Activated CD8-positive, alpha-beta T cell treated with anti-CD3 and anti-CD28 coated beads, Interleukin-2, amount 10 ng/mL, durations not matched to agents 7 days and 5 days (primary cell): ENCODE data around the gene UBASH3A. TPM values are rescaled to one million over a fixed set of nuclear protein-coding genes. Genes with fewer than 3 reads are reported as not detected.
A peak's percentile ranks its signal among the peaks of the same experiment; 100 is the strongest.

Experiments used
- ATAC-seq: fragments of 150-1000 bp; cut with Tn5 transposase; one replicate; pipeline ENCODE4 v1.10.0; 2021; ENCODE audit warnings: moderate library complexity
- CTCF ChIA-PET: fragments of 350-600 bp; sonication (Branson Sonifier 250); formaldehyde crosslinking; loops from one replicate; lab custom pipeline; 2021; ENCODE audit warnings: antibody characterized with exemption; lab: Charles Lee
- POLR2A ChIA-PET: fragments of 350-600 bp; sonication (Branson Sonifier 250); formaldehyde crosslinking; loops from one replicate; lab custom pipeline; 2021; ENCODE audit warnings: antibody characterized with exemption; lab: Charles Lee
- DNase-seq: peaks from one replicate; pipeline ENCODE4 v3.0.0-alpha.2; 2020
- H3K27ac Mint-ChIP-seq: one replicate; pipeline ENCODE4 v1.8.0; 2021; ENCODE audit warnings: mild to moderate bottlenecking, mixed read lengths
- H3K27me3 Mint-ChIP-seq: one replicate; pipeline ENCODE4 v1.8.0; 2021; ENCODE audit warnings: low read depth, mixed read lengths
- H3K36me3 Mint-ChIP-seq: one replicate; pipeline ENCODE4 v1.8.0; 2021; ENCODE audit warnings: low read depth, mixed read lengths
- H3K4me1 Mint-ChIP-seq: one replicate; pipeline ENCODE4 v1.8.0; 2021; ENCODE audit warnings: low read depth, mixed read lengths
- H3K4me3 Mint-ChIP-seq: one replicate; pipeline ENCODE4 v1.8.0; 2021; ENCODE audit warnings: mild to moderate bottlenecking, mixed read lengths
- H3K9me3 Mint-ChIP-seq: one replicate; pipeline ENCODE4 v1.8.0; 2022; ENCODE audit warnings: mixed read lengths; ENCODE audit not compliant: insufficient read depth
- total RNA-seq, 2 experiments: library from RNA; stranded (reverse); gene quantifications; one replicate each; pipeline ENCODE4 v1.2.3, GENCODE V29; 2021

Gene UBASH3A
- total RNA-seq, 2 experiments from 2014 or later, result 68.7 to 74.0 TPM

DNA sequence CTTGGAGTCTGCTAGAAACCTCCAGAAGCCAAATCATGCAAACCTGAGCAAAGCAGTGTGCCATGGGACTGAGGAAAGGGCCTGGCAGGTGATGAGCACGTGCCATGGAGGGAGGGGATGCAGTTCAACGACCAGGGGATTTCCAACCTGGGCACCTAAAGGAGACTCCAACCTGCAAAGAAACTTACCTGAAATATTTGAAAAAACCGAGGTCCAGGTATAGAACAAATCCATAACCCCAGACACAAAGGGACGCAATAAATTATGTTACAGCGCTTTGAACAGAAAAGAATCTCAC lies 8.9 kb downstream of the UBASH3A start:
- ATAC-seq (no peak), DNase-seq (no peak)
- no peaks in the 10 kb centered on the region for H3K9me3 Mint-ChIP-seq
- H3K27me3 Mint-ChIP-seq, result no peaks in the 10 kb centered on the region
- peaks cover 73% of the 10 kb centered on the region for H3K4me1 Mint-ChIP-seq
- POLR2A ChIA-PET, result interaction anchor here (1.4 kb wide), 1 partner anchor 29 kb away, joined by 4 read pairs; no protein-coding TSS in a partner anchor
- H3K27ac Mint-ChIP-seq, result peak overlapping the region; percentile 36
- CTCF ChIA-PET, result no interaction called here
- peaks cover 58% of the 10 kb centered on the region for H3K36me3 Mint-ChIP-seq
- no peak overlapping the region for H3K4me3 Mint-ChIP-seq

DNA sequence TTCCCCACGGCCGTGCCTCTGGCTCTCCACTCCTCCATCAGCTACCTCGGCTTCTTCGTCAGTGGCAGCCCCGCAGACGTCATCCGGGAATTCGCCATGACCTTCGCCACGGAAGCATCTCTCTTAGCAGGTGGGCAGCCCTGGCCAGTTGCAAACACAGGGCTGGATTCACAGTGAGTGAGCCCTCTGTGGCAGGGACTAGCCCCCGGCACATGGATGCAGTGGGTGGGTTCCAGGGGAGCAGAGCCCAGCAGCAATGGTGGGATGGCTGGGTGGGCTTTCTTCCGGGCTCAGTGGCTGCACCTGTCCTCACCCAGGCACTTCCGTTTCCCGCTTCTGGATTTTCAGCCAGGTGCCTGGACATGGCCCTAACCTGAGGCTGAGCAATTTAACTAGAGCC lies 9.4 kb downstream of the UBASH3A start:
- peak overlapping the region; percentile 95 for H3K27ac Mint-ChIP-seq
- no peaks in the 10 kb centered on the region for H3K27me3 Mint-ChIP-seq
- ChIA-PET POLR2A (interaction anchor here (0.7 to 9.3 kb wide), 4 partner anchors 9 to 36 kb away, joined by 3 to 97 read pairs (median 4); partner anchors contain the start of gene UBASH3A), CTCF (interaction anchor here (1.3 kb wide), 1 partner anchor 9 kb away, joined by 5 read pairs; the partner anchor contains the start of gene UBASH3A)
- H3K9me3 Mint-ChIP-seq, result no peaks in the 10 kb centered on the region
- H3K4me3 Mint-ChIP-seq, result no peak overlapping the region
- peaks cover 57% of the 10 kb centered on the region for H3K36me3 Mint-ChIP-seq
- ATAC-seq (no peak), DNase-seq (no peak)
- H3K4me1 Mint-ChIP-seq, result peaks cover 70% of the 10 kb centered on the region

DNA sequence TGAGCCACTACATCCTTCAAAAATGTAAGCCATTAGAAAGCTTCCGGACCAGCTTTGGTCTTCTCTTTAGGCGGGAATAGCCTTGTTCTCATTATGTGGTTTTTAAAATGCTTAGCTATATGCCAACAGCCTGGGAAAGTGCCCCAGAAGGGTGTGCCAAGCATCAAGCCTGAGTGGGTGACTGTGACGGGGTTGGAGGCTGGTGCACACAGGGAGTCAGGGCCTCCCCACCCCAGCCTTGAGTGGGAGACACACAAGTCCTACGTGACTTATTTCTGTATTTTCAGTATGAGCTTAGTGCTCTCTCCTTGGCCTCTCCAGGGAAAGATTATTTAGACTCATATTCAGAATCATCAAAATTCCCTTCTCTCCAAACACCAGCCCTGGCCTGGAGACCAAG lies 9.8 kb downstream of the UBASH3A start:
- ChIA-PET CTCF (interaction anchor here (1.3 kb wide), 1 partner anchor 9 kb away, joined by 5 read pairs; the partner anchor contains the start of gene UBASH3A), POLR2A (interaction anchor here (0.7 to 9.3 kb wide), 4 partner anchors 9 to 35 kb away, joined by 3 to 97 read pairs (median 4); partner anchors contain the start of gene UBASH3A)
- H3K27me3 Mint-ChIP-seq, result no peaks in the 10 kb centered on the region
- peaks cover 58% of the 10 kb centered on the region for H3K36me3 Mint-ChIP-seq
- no peak for DNase-seq
- no peak overlapping the region for H3K4me3 Mint-ChIP-seq
- ATAC-seq, result no peak
- H3K27ac Mint-ChIP-seq, result peak overlapping the region; percentile 95
- H3K9me3 Mint-ChIP-seq, result no peaks in the 10 kb centered on the region
- peaks cover 70% of the 10 kb centered on the region for H3K4me1 Mint-ChIP-seq

DNA sequence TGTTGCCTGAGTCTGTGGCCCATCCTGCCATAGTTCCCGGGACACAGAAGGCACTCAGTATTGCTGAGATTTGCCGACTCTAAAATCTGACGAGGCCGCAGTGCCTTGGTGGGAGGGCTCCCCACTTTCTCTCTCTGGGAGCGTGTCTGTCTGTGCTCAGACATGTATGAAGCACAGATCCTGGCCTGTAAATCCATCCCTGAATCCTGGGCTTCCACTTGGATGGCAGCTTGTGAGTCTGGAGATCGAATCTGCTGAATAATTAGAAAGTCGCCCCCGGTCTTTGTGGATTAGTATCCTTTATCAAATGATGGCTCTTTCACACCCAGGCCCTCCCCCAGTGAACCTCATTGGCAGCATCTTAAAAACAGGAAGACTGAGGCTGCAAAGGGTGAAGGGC lies 10.4 kb downstream of the UBASH3A start:
- H3K36me3 Mint-ChIP-seq, result peaks cover 64% of the 10 kb centered on the region
- peaks cover 73% of the 10 kb centered on the region for H3K4me1 Mint-ChIP-seq
- ATAC-seq, result no peak

DNA sequence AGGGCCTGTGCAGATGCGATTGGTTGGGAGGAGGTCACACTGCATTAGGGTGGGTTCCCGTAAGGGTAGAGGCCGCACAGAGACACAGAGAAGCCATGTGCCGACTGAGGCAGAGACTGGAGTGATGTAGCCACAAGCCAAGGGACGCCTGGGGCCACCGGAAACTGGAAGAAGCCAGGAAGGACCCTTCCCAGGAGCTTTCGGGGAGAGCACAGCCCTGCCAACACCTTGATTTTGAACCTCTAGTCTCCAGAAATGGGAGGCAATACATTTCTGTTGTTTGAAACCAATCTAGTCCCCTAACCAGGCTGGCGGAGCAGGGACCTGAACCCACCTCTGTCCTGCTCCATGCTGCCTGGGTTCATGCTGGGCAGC lies 10.8 kb downstream of the UBASH3A start:
- H3K9me3 Mint-ChIP-seq, result peaks cover 8% of the 10 kb centered on the region
- H3K27ac Mint-ChIP-seq, result peak overlapping the region; percentile 95
- H3K4me3 Mint-ChIP-seq, result peak overlapping the region; percentile 67
- DNase-seq, result no peak
- POLR2A ChIA-PET, result interaction anchor here (2.8 to 9.3 kb wide), 2 partner anchors 10 to 11 kb away, joined by 13 to 97 read pairs; partner anchors contain the start of gene UBASH3A
- ATAC-seq, result no peak
- no peaks in the 10 kb centered on the region for H3K27me3 Mint-ChIP-seq
- CTCF ChIA-PET, result no interaction called here
- H3K36me3 Mint-ChIP-seq, result peaks cover 69% of the 10 kb centered on the region
- H3K4me1 Mint-ChIP-seq, result peaks cover 73% of the 10 kb centered on the region

More for the DNA sequence above, 10.4 kb downstream of the UBASH3A start:
- CTCF ChIA-PET, result interaction anchor here (1.3 kb wide), 1 partner anchor 10 kb away, joined by 5 read pairs; the partner anchor contains the start of gene UBASH3A
- POLR2A ChIA-PET, result interaction anchor here (9.3 kb wide), 1 partner anchor 10 kb away, joined by 97 read pairs; the partner anchor contains the start of gene UBASH3A
- peak overlapping the region; percentile 10 for H3K4me3 Mint-ChIP-seq
- no peak for DNase-seq
- peak overlapping the region; percentile 95 for H3K27ac Mint-ChIP-seq
- H3K27me3 Mint-ChIP-seq, result no peaks in the 10 kb centered on the region
- H3K9me3 Mint-ChIP-seq, result peaks cover 4% of the 10 kb centered on the region

DNA sequence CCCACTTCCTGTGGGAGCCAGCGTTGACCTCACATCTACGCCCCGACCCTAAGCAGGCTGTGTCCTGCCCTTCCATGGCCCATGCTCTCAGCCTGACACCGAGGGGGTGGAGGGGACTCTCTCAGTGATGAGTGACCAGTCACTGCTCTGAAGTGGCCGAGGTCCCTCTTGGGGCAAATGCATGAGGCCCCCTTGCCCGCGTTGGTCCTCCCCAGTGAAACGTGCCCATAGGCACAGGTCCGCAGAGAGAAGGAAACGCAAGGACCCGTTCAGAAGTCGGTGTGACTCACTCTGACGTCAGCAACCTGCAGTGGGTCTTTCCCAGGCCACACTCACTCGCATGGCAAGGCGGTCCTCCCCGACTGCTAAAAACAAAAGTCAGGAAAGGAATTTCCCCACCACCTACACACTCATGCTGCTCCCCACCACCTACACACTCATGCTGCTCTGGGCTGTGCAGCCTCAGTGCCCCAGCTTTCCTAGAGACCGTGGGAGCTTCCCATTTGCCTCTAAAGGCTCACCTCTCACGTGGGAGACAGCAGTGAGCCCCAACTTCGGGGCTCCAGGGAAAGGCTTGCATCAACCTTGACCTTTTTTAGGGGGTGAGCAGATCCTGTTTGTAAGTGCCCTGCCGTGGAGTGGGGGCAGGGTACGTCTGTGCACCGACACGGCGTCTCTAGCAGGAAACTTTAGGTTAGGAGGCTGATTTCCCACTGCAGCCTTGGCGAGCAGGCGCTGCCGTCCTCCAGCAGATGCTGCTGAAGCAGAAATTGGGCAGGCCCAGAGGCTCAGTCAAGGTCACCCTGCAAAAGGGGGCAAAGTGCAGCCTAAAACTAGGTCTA lies 11.4 kb downstream of the UBASH3A start:
- DNase-seq (peak; percentile 89), ATAC-seq (peak; percentile 86)
- H3K27me3 Mint-ChIP-seq, result no peaks in the 10 kb centered on the region
- H3K4me3 Mint-ChIP-seq, result peak overlapping the region; percentile 67
- peaks cover 9% of the 10 kb centered on the region for H3K9me3 Mint-ChIP-seq
- H3K36me3 Mint-ChIP-seq, result peaks cover 75% of the 10 kb centered on the region
- CTCF ChIA-PET, result no interaction called here
- POLR2A ChIA-PET, result interaction anchor here (1.0 to 9.3 kb wide), 3 partner anchors 10 to 22 kb away, joined by 3 to 97 read pairs (median 13); partner anchors contain the start of gene UBASH3A
- H3K27ac Mint-ChIP-seq, result peak overlapping the region; percentile 95
- H3K4me1 Mint-ChIP-seq, result peaks cover 74% of the 10 kb centered on the region

DNA sequence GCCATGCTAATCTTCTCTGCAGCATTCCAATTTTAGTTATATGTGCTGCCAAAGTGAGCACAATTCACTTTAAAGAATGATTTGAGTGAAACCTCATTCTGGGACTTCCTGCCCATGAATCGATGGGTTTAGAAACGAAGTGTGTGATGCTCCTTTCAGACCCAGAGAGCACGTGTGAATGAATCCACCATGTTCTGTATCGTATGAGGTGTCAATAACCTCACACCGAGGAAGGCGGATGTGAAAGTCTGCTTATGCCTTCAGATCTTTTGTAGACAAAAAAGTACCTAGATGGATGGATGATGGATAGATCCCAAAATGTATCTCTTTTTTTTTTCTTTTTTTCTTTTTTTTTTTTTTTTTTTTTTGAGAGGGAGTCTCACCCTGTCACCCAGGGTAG lies 13.8 kb downstream of the UBASH3A start:
- Mint-ChIP-seq H3K27ac (peak overlapping the region; percentile 76), H3K27me3 (no peaks in the 10 kb centered on the region), H3K36me3 (peaks cover 94% of the 10 kb centered on the region), H3K4me3 (peak overlapping the region; percentile 26), H3K9me3 (peaks cover 9% of the 10 kb centered on the region), H3K4me1 (peaks cover 92% of the 10 kb centered on the region)
- CTCF ChIA-PET, result no interaction called here
- DNase-seq (peak; percentile 69), ATAC-seq (no peak)
- POLR2A ChIA-PET, result interaction anchor here (2.8 to 9.3 kb wide), 2 partner anchors 8 to 13 kb away, joined by 13 to 97 read pairs; partner anchors contain the start of gene UBASH3A

DNA sequence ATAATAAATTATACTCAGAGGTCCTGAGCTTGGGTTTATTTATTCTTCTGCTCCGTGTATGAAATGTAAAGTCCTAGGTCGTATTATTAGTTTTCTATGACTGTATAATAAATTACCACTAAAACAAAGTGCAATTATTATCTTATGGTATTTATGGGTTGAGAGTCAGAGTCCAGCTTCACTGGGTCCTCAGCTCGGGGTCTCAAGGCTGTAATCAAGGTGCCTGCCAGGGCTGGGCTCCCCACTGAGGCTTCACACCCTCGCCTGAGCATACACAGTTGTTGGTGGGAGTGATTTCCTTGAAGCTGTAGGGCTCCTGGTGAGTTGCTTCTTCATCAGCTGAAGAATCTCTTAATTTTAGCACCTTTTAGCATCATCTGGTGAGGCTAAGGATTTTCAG lies 15.2 kb downstream of the UBASH3A start:
- H3K27me3 Mint-ChIP-seq, result no peaks in the 10 kb centered on the region
- ChIA-PET POLR2A (interaction anchor here (9.3 kb wide), 1 partner anchor 15 kb away, joined by 97 read pairs; the partner anchor contains the start of gene UBASH3A), CTCF (interaction anchor here (1.1 kb wide), 1 partner anchor 38 kb away, joined by 3 read pairs; no protein-coding TSS in a partner anchor)
- H3K4me3 Mint-ChIP-seq, result no peak overlapping the region
- H3K36me3 Mint-ChIP-seq, result peaks cover 94% of the 10 kb centered on the region
- no peak for ATAC-seq
- peaks cover 9% of the 10 kb centered on the region for H3K9me3 Mint-ChIP-seq
- peaks cover 93% of the 10 kb centered on the region for H3K4me1 Mint-ChIP-seq
- DNase-seq, result no peak
- no peak overlapping the region for H3K27ac Mint-ChIP-seq

DNA sequence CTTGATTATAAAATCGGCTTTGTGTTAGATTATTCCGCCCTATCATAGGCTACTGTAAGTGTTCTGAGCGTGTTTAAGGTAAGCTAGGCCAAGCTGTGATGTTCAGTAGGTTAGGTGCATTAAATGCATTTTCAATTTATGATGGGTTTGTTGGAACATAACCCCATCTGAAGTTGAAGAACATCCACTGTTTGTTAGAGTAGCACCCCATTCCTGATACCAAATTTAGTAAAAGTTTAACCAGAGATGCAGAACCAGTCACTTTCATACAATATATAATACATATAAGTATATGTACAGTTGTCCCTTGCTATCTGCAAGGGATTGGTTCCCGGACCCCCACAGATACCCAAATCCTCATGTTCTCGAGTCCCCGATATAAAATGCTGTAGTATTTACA lies 16.1 kb downstream of the UBASH3A start:
- CTCF ChIA-PET, result interaction anchor here (1.1 to 7.0 kb wide), 2 partner anchors 16 to 42 kb away, joined by 3 to 76 read pairs; partner anchors contain the start of gene UBASH3A
- ATAC-seq, result no peak
- Mint-ChIP-seq H3K9me3 (peaks cover 9% of the 10 kb centered on the region), H3K36me3 (peaks cover 92% of the 10 kb centered on the region), H3K27ac (no peak overlapping the region), H3K4me1 (peaks cover 93% of the 10 kb centered on the region), H3K27me3 (no peaks in the 10 kb centered on the region), H3K4me3 (no peak overlapping the region)
- POLR2A ChIA-PET, result interaction anchor here (9.3 kb wide), 1 partner anchor 16 kb away, joined by 97 read pairs; the partner anchor contains the start of gene UBASH3A
- no peak for DNase-seq

DNA sequence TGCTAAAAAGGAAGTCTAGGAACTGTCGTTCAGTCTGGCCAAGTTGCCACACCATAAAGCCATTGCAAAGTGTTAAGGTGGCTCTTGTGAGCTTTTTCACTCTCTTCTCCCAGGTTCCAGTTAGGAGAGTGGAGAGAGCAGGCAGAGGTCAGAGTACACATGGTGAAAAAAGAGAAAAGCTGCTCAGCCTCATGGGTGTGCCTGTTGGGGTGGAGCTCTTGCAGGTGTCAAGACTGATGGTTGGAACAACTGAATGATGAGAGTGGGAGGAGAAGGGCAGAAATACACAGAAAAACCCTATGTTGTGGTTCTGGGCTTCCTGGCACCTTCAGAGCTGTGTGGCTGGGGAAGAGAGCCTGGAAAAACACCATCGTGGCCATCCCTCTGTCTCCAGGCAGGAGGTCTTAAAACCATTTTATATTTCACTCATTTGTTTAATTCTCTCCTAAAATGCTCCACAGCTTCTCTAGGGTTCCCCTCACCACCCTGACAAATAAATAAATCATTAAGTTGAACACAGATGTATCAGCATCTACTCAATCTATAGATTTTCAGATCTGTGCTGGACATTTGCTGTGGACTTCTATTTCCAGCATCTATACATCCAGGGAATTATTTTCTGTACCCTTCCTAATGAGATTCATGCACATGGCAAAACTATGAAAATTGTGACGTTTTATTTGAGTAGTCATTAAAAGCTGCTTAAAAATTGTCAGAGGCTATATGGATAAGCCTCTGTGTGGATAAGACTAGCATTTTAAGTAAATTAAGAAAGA lies 17.5 kb downstream of the UBASH3A start:
- peaks cover 9% of the 10 kb centered on the region for H3K9me3 Mint-ChIP-seq
- H3K4me3 Mint-ChIP-seq, result peak overlapping the region; percentile 8
- CTCF ChIA-PET, result interaction anchor here (1.1 to 7.0 kb wide), 13 partner anchors 10 to 276 kb away, joined by 3 to 76 read pairs (median 5); partner anchors contain the start of gene UBASH3A
- ATAC-seq, result peak; percentile 8
- peak; percentile 54 for DNase-seq
- POLR2A ChIA-PET, result interaction anchor here (0.8 to 9.3 kb wide), 5 partner anchors 17 to 266 kb away, joined by 3 to 97 read pairs (median 3); partner anchors contain the start of gene UBASH3A
- peak overlapping the region; percentile 74 for H3K27ac Mint-ChIP-seq
- H3K27me3 Mint-ChIP-seq, result no peaks in the 10 kb centered on the region
- H3K4me1 Mint-ChIP-seq, result peaks cover 93% of the 10 kb centered on the region
- H3K36me3 Mint-ChIP-seq, result peaks cover 90% of the 10 kb centered on the region
